Glutamatergic neuron (in vitro differentiated cells): Measurements from ENCODE around the gene MRC1. TPM values are rescaled to one million over a fixed set of nuclear protein-coding genes. Genes with fewer than 3 reads are reported as not detected.

Source experiments
- DNase-seq: peaks from one replicate; pipeline ENCODE4 v3.0.0; 2022
- H3K27ac Mint-ChIP-seq: one replicate; pipeline ENCODE4 v1.8.0; 2020; ENCODE audit warnings: mild to moderate bottlenecking, mixed read lengths, inconsistent platforms; ENCODE audit not compliant: unreplicated experiment
- H3K27me3 Mint-ChIP-seq: one replicate; pipeline ENCODE4 v1.8.0; 2020; ENCODE audit warnings: mild to moderate bottlenecking, moderate library complexity, mixed read lengths, inconsistent platforms; ENCODE audit not compliant: unreplicated experiment
- H3K36me3 Mint-ChIP-seq: one replicate; pipeline ENCODE4 v1.8.0; 2020; ENCODE audit warnings: mild to moderate bottlenecking, mixed read lengths, inconsistent platforms; ENCODE audit not compliant: unreplicated experiment
- H3K4me1 Mint-ChIP-seq: one replicate; pipeline ENCODE4 v1.8.0; 2020; ENCODE audit warnings: mild to moderate bottlenecking, low read depth, mixed read lengths, inconsistent platforms; ENCODE audit not compliant: unreplicated experiment
- H3K4me3 Mint-ChIP-seq: one replicate; pipeline ENCODE4 v1.8.0; 2020; ENCODE audit warnings: mild to moderate bottlenecking, mixed read lengths, inconsistent platforms; ENCODE audit not compliant: unreplicated experiment
- H3K9me3 Mint-ChIP-seq: one replicate; pipeline ENCODE4 v1.8.0; 2020; ENCODE audit warnings: mild to moderate bottlenecking, moderate library complexity, mixed read lengths, inconsistent platforms; ENCODE audit not compliant: unreplicated experiment
- CTCF ChIP-seq: fragments of 200-600 bp; sonication (generic); IDR thresholded peaks from one replicate; pipeline ENCODE4 v1.5.0; 2021; ENCODE audit not compliant: partially characterized antibody, unreplicated experiment
- total RNA-seq: library from RNA; stranded (reverse); fragmentation: NEBNext Ultra II Directional; extraction: Animal tissue kit (Norgen Biotek cat#: 25700); gene quantifications from one replicate; pipeline ENCODE4 v1.2.1, GENCODE V29; 2021; ENCODE audit not compliant: unreplicated experiment

The MRC1 gene
- total RNA-seq, 1 donor from 2014 or later: 7.9 TPM

DNA sequence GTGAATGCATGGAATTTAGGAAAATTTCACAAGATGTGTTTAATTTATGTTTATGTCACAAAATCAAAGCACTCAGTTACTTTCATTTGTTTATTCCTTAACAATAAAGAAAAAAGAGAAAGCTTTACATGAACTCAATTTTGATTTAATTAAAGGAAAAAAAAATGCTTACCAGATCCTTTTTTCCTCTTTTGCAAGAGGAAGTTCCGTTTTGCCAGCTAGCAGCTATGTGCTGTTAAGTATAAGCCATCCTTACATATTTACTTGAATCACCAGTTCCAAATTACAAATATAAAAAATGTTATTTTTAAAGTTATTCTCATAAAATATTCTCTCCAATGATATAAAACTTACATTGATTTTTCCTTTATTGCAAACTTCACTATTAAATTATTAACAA lies 12.7 kb downstream of the MRC1 start:
- no peaks in the 10 kb centered on the region for H3K27me3 Mint-ChIP-seq
- no peak for TF ChIP-seq CTCF
- no peak for DNase-seq
- H3K36me3 Mint-ChIP-seq: no peaks in the 10 kb centered on the region
- no peak overlapping the region for H3K27ac Mint-ChIP-seq
- H3K4me1 Mint-ChIP-seq: no peaks in the 10 kb centered on the region
- H3K9me3 Mint-ChIP-seq: no peaks in the 10 kb centered on the region
- no peak overlapping the region for H3K4me3 Mint-ChIP-seq

GRCh38 chr10:17831341-17831740 lies 22.2 kb downstream of the MRC1 start:
- no peaks in the 10 kb centered on the region for H3K27me3 Mint-ChIP-seq
- H3K36me3 Mint-ChIP-seq: no peaks in the 10 kb centered on the region
- no peak for TF ChIP-seq CTCF
- DNase-seq: no peak
- H3K4me1 Mint-ChIP-seq: no peaks in the 10 kb centered on the region
- no peaks in the 10 kb centered on the region for H3K9me3 Mint-ChIP-seq
- no peak overlapping the region for H3K4me3 Mint-ChIP-seq
- no peak overlapping the region for H3K27ac Mint-ChIP-seq

DNA sequence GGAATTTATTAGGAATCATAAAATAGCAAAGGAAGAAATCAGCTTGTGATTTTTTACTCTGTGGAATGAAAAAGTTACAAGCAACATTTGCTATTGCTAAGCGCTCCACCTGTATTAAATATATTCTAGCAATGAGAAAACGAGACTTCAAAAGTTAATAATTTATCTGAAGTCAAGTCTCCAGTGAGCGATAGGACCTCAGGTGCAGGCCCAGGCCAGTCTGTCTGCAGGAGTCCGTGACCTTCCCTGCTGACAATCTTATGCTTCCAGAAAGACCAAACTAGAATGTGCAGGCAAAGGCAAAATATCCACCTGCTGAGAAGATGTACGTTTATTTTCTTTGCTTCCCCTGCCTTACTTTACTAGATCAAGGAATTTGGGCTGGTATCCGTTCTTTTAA lies 22.7 kb downstream of the MRC1 start:
- Mint-ChIP-seq H3K36me3 (no peaks in the 10 kb centered on the region), H3K4me1 (no peaks in the 10 kb centered on the region), H3K4me3 (no peak overlapping the region), H3K27me3 (no peaks in the 10 kb centered on the region), H3K9me3 (no peaks in the 10 kb centered on the region), H3K27ac (no peak overlapping the region)
- no peak for DNase-seq
- no peak for TF ChIP-seq CTCF

GRCh38 chr10:17833656-17834055 lies 24.5 kb downstream of the MRC1 start:
- Mint-ChIP-seq H3K27me3 (no peaks in the 10 kb centered on the region), H3K36me3 (no peaks in the 10 kb centered on the region), H3K9me3 (no peaks in the 10 kb centered on the region), H3K4me1 (no peaks in the 10 kb centered on the region), H3K4me3 (no peak overlapping the region), H3K27ac (no peak overlapping the region)
- no peak for DNase-seq
- TF ChIP-seq CTCF: no peak

- Mint-ChIP-seq H3K27ac (no peak overlapping the region), H3K27me3 (no peaks in the 10 kb centered on the region), H3K36me3 (no peaks in the 10 kb centered on the region), H3K9me3 (no peaks in the 10 kb centered on the region), H3K4me1 (no peaks in the 10 kb centered on the region), H3K4me3 (no peak overlapping the region)
- no peak for TF ChIP-seq CTCF
- no peak for DNase-seq
Observed at GRCh38 chr10:17835688-17836087, 26.5 kb downstream of the MRC1 start.
